Lower leg skin (tissue), 3 donors: ENCODE data around the gene ABLIM3.

Experiments used
- POLR2A ChIP-seq, 2 donors: fragments of 450-650 bp; IDR thresholded peaks; one replicate each; pipeline ENCODE4 v1.6.1; 2016 to 2017; ENCODE audit warnings: antibody characterized with exemption in 2 of 2, mild to moderate bottlenecking in 1 of 2, moderate library complexity in 1 of 2
- TF ChIP-seq, protein P1 (sequence below), 3 donors: fragments of 450-650 bp; IDR thresholded peaks; one replicate each; pipeline ENCODE4 v1.5.1; 2016; ENCODE audit warnings: antibody characterized with exemption in 3 of 3, mild to moderate bottlenecking in 3 of 3, moderate library complexity in 2 of 3

DNA sequence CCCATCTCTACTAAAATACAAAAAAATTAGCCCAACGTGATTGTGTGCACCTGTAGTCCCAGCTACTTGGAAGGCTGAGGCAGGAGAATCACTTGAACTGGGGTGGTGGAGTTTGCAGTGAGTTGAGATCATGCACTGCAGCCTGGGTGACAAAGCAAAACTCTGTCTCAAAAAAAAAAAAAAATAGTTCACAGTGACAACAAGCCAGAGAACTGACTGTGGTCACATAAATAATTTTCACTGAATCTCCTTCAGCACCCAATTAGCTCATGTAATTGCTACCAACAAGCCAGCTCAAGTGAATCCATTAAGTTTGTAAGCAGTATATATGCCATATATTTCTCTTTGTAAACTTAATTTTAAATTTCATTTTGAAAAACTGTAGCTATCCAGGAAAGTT, 115.8 kb downstream of the ABLIM3 start:
- TF ChIP-seq, protein P1, sequence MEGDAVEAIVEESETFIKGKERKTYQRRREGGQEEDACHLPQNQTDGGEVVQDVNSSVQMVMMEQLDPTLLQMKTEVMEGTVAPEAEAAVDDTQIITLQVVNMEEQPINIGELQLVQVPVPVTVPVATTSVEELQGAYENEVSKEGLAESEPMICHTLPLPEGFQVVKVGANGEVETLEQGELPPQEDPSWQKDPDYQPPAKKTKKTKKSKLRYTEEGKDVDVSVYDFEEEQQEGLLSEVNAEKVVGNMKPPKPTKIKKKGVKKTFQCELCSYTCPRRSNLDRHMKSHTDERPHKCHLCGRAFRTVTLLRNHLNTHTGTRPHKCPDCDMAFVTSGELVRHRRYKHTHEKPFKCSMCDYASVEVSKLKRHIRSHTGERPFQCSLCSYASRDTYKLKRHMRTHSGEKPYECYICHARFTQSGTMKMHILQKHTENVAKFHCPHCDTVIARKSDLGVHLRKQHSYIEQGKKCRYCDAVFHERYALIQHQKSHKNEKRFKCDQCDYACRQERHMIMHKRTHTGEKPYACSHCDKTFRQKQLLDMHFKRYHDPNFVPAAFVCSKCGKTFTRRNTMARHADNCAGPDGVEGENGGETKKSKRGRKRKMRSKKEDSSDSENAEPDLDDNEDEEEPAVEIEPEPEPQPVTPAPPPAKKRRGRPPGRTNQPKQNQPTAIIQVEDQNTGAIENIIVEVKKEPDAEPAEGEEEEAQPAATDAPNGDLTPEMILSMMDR (IDR thresholded peaks at IDR 0.05) = no peak
- TF ChIP-seq POLR2A (IDR thresholded peaks at IDR 0.05) = no peak
